Esophagus (tissue), 2 donors: ENCODE data around the gene ANKRD52. TPM values are rescaled to one million over a fixed set of nuclear protein-coding genes. Genes with fewer than 3 reads are reported as not detected.
A peak's percentile ranks its signal among the peaks of the same experiment; 100 is the strongest.
"Not testable (repeated sequence)": the region's sequence is repeated elsewhere in the genome, so short reads cannot be mapped to it uniquely, and the experiment has no call there.

Experiments used
- H3K27ac ChIP-seq, 2 donors: one replicate each; pipeline ENCODE4 v1.5.1; 2013; ENCODE audit warnings: low read depth in 2 of 2, mild to moderate bottlenecking in 2 of 2, inconsistent platforms in 1 of 2, low read length in 1 of 2, moderate library complexity in 1 of 2
- H3K27me3 ChIP-seq, 2 donors: one replicate each; pipeline ENCODE4 v1.6.1; 2013; ENCODE audit warnings: low read length in 2 of 2, control low read depth in 1 of 2, mild to moderate bottlenecking in 1 of 2; ENCODE audit not compliant: insufficient read depth in 2 of 2, control insufficient read depth in 1 of 2
- H3K36me3 ChIP-seq, 2 donors: one replicate each; pipeline ENCODE4 v1.6.1; 2013; ENCODE audit warnings: low read length in 1 of 2; ENCODE audit not compliant: control insufficient read depth in 2 of 2, insufficient read depth in 2 of 2
- H3K4me1 ChIP-seq, 2 donors: one replicate each; pipeline ENCODE4 v1.6.1; 2013; ENCODE audit warnings: low read length in 1 of 2; ENCODE audit not compliant: control insufficient read depth in 2 of 2, insufficient read depth in 2 of 2
- H3K4me3 ChIP-seq, 2 donors: one replicate each; pipeline ENCODE4 v1.5.1; 2013; ENCODE audit warnings: low read length in 2 of 2, mild to moderate bottlenecking in 2 of 2, low read depth in 1 of 2, moderate library complexity in 1 of 2
- H3K9me3 ChIP-seq, 2 donors: one replicate each; pipeline ENCODE4 v1.6.1; 2013; ENCODE audit warnings: mild to moderate bottlenecking in 2 of 2, low read depth in 1 of 2, low read length in 1 of 2, moderate library complexity in 1 of 2; ENCODE audit not compliant: control insufficient read depth in 2 of 2, insufficient read depth in 1 of 2
- WGBS, 2 donors: extraction: QIAGEN DNeasy Blood & Tissue Kit; methylation state at CpG; one replicate each; pipeline ENCODE4 v1.1.7; 2013; 5-methylcytosine and 5-hydroxymethylcytosine counted together
- polyA plus RNA-seq, 2 donors: library from polyadenylated mRNA; stranded (reverse); fragments of 200-250 nt; gene quantifications; one replicate each; pipeline ENCODE4 v1.2.3, GENCODE V29; 2013
- donor health status: healthy with polysubstance abuse.
- donor health status: Bipolar disorder and iron deficiency.

The ANKRD52 gene
- polyA plus RNA-seq, 2 donors, result 4.9 to 9.3 TPM

- whole genome bisulfite sequencing, 2 donors, result 80 to 85% methylated on average over 8 of the region's 8 CpGs
- Histone ChIP-seq H3K36me3 (peaks cover 0 to 6% of the 10 kb centered on the region in 2 donors), H3K27me3 (no peaks in the 10 kb centered on the region), H3K4me3 (no peak overlapping the region), H3K4me1 (peaks cover 4% of the 10 kb centered on the region in 2 donors), H3K9me3 (no peaks in the 10 kb centered on the region), H3K27ac (no peak overlapping the region)
Measured at GRCh38 chr12:56297400-56297799, 39.2 kb upstream of the ANKRD52 start.

- H3K27ac ChIP-seq, result no peak overlapping the region
Measured at GRCh38 chr12:56296295-56296694, 38.1 kb upstream of the ANKRD52 start.

GRCh38 chr12:56293795-56294194 lies 35.6 kb upstream of the ANKRD52 start:
- Histone ChIP-seq H3K4me1 (peaks cover 4% of the 10 kb centered on the region in 2 donors), H3K27ac (peak overlapping the region; percentile 55 to 67), H3K4me3 (no peak overlapping the region), H3K27me3 (no peaks in the 10 kb centered on the region), H3K36me3 (peaks cover 0 to 6% of the 10 kb centered on the region in 2 donors), H3K9me3 (no peaks in the 10 kb centered on the region)
- WGBS, 2 donors, result 69 to 80% methylated on average over 5 of the region's 5 CpGs

More at GRCh38 chr12:56296295-56296694, 38.1 kb upstream of the ANKRD52 start:
- H3K27me3 ChIP-seq, result no peaks in the 10 kb centered on the region
- H3K36me3 ChIP-seq, result peaks cover 0 to 6% of the 10 kb centered on the region in 2 donors
- no peak overlapping the region for H3K4me3 ChIP-seq
- peaks cover 4% of the 10 kb centered on the region in 2 donors for H3K4me1 ChIP-seq
- 80 to 81% methylated on average over 5 of the region's 5 CpGs for WGBS, 2 donors
- H3K9me3 ChIP-seq, result no peaks in the 10 kb centered on the region

- 77 to 84% methylated on average over 3 of the region's 3 CpGs for WGBS, 2 donors
- no peaks in the 10 kb centered on the region for H3K9me3 ChIP-seq
- no peak overlapping the region for H3K4me3 ChIP-seq
- H3K27ac ChIP-seq, result no peak overlapping the region
- H3K4me1 ChIP-seq, result no peaks in the 10 kb centered on the region
- H3K27me3 ChIP-seq, result no peaks in the 10 kb centered on the region
- peaks cover 6 to 11% of the 10 kb centered on the region in 2 donors for H3K36me3 ChIP-seq
Measured at GRCh38 chr12:56288705-56289387, 30.7 kb upstream of the ANKRD52 start.

GRCh38 chr12:56286044-56286830 lies 28.1 kb upstream of the ANKRD52 start:
- H3K27ac ChIP-seq, result no peak overlapping the region
- no peaks in the 10 kb centered on the region for H3K4me1 ChIP-seq
- no peaks in the 10 kb centered on the region for H3K9me3 ChIP-seq
- 47 to 48% methylated on average over 4 of the region's 4 CpGs for WGBS, 2 donors
- peaks cover 11 to 14% of the 10 kb centered on the region in 2 donors for H3K36me3 ChIP-seq
- H3K4me3 ChIP-seq, result no peak overlapping the region
- H3K27me3 ChIP-seq, result no peaks in the 10 kb centered on the region

- H3K4me3 ChIP-seq, H3K27ac ChIP-seq, H3K9me3 ChIP-seq, H3K27me3 ChIP-seq, H3K4me1 ChIP-seq: not testable (repeated sequence)
- WGBS, 2 donors, result 86 to 89% methylated on average over 5 of the region's 5 CpGs
- H3K36me3 ChIP-seq, result peaks cover 14 to 15% of the 10 kb centered on the region in 2 donors
Measured at GRCh38 chr12:56284263-56284662, 26.1 kb upstream of the ANKRD52 start.

- Histone ChIP-seq H3K27me3 (no peaks in the 10 kb centered on the region), H3K4me3 (no peak overlapping the region), H3K9me3 (no peaks in the 10 kb centered on the region), H3K27ac (no peak overlapping the region), H3K36me3 (peaks cover 14 to 22% of the 10 kb centered on the region in 2 donors), H3K4me1 (no peaks in the 10 kb centered on the region)
- 96 to 98% methylated on average over 2 of the region's 2 CpGs for whole genome bisulfite sequencing, 2 donors
Measured at GRCh38 chr12:56282579-56282978, 24.4 kb upstream of the ANKRD52 start.

- H3K27me3 ChIP-seq, result no peaks in the 10 kb centered on the region
- 79 to 87% methylated on average over 6 of the region's 6 CpGs for WGBS, 2 donors
- peaks cover 14 to 22% of the 10 kb centered on the region in 2 donors for H3K36me3 ChIP-seq
- H3K9me3 ChIP-seq, result no peaks in the 10 kb centered on the region
- no peaks in the 10 kb centered on the region for H3K4me1 ChIP-seq
- H3K27ac ChIP-seq, result no peak overlapping the region
- no peak overlapping the region for H3K4me3 ChIP-seq
Measured at GRCh38 chr12:56282030-56282429, 23.8 kb upstream of the ANKRD52 start.

GRCh38 chr12:56280849-56281248 lies 22.7 kb upstream of the ANKRD52 start:
- Histone ChIP-seq H3K36me3 (peaks cover 12 to 25% of the 10 kb centered on the region in 2 donors), H3K27me3 (no peaks in the 10 kb centered on the region), H3K4me1 (no peaks in the 10 kb centered on the region), H3K27ac (no peak overlapping the region), H3K4me3 (no peak overlapping the region), H3K9me3 (no peaks in the 10 kb centered on the region)
